Activated naive CD4-positive, alpha-beta T cell treated with anti-CD3 and anti-CD28 coated beads, Interleukin-2, amount 50 U/mL, for 16 hours (primary cell): ENCODE results near the gene COL10A1.

Source experiments
- DNase-seq: peaks from one replicate; pipeline ENCODE4 v3.0.0-alpha.2; 2020

The COL10A1 gene

DNA sequence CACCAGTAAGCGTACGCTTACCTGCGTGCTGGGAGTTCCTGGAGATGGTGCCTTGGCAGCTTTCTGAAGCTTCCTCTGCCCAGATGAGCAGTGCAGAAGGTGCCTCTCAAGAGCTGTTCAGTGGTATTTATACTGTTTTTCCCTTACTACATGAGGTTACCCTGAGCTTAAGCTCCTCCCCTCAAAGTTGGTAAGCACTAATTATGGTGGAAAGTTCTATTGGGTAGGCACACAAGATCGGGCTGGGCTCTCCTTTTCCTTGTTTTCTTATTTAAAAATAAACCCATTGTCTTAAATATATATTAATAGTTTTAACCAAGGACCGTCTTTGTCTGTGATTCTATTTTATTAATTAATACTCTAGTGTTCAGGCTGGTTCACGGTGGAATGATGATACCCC is at the start of gene COL10A1:
COL10A1 (minus strand) TSS at position 101 of the 400 bp plus-strand sequence. CDS start 640 bp downstream, outside the sequence.
- no peak for DNase-seq

GRCh38 chr6:116175344-116175743 is 49.4 kb upstream of the COL10A1 start:
- DNase-seq = no peak

DNA sequence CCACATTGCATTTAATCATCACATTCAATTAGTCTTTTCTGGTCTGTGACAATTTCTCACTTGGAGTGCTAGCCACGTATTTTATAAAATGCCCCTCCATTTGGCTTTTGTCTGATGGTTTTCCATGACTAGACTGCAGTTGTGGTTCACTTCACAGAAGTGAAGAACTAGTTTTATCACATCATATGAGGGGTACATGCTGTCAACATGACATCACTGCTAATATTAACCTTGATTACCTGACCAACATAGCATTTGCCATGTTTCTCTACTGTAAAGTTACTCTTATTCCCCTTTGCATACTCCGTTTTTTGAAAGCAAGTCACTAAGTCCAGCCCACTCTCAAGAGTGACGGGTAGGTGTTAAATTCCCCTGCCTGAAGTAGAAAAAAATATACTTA is 48.0 kb upstream of the COL10A1 start:
- DNase-seq = no peak

- no peak for DNase-seq
Observed at GRCh38 chr6:116170358-116171057, 44.6 kb upstream of the COL10A1 start.

GRCh38 chr6:116169880-116170279 is 43.9 kb upstream of the COL10A1 start:
- no peak for DNase-seq

DNA sequence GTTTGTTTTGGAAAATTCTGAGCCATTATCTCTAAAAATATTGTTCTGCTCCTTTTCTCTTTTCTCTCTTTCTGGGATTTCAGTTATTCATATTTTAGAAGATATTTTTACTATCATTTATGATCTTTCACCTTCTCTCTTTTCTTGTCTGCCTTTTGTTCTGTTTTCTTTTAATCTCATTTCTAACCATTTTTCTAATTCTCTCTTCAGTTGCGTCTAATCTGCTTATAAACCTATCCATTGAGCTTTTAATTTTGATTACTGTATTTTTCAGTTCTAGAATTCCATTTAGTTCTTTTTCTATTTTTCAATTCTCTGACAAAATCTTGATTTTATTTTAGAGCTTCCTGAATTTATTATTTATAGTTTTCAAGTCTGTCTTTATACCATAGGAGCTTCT is 42.2 kb upstream of the COL10A1 start:
- no peak for DNase-seq

- no peak for DNase-seq
Observed at GRCh38 chr6:116166369-116166768, 40.4 kb upstream of the COL10A1 start.

DNA sequence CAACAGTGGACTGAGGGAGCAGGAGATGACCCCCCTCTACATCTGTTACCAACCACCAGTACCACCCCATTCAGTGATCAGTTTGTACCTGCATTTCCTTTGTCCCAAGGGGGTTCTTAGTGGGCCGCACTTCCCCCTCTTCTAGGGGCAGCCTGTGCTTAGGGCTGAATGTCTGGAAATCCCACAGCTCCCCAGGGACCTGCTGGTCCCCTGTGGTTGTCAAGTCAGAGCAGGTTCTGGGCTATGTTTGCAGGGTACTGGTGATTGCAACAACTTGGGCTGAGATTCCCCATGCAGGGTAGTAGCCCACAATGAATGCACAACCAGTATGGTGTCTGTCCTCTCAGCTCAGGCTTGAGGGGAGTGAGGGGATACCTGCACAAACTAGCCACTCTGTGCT is 39.7 kb upstream of the COL10A1 start:
- no peak for DNase-seq

GRCh38 chr6:116159782-116160524 is 34.0 kb upstream of the COL10A1 start:
- no peak for DNase-seq

- no peak for DNase-seq
Observed at GRCh38 chr6:116158641-116159040, 32.7 kb upstream of the COL10A1 start.

DNA sequence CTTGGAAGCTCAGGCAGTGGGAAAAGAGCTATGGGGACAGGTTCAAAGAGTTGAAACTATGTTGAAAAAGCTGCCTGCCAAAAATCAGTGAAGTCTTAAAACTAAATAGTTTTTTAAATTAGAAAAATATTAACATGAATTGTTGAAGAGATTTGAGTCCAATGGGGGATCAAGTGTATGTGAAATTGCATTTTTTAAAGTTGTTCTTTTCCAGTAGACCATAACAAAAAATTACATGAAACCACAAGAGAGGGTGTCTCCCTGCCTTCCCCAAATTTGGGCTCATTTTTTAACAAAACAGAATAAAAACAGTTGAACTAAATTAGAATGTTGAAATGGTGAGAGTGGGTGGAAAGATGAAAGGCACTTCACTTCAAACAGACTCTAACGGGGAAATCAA is 31.5 kb upstream of the COL10A1 start:
- DNase-seq = no peak

- DNase-seq = no peak
Observed at GRCh38 chr6:116156405-116157326, 30.7 kb upstream of the COL10A1 start.

DNA sequence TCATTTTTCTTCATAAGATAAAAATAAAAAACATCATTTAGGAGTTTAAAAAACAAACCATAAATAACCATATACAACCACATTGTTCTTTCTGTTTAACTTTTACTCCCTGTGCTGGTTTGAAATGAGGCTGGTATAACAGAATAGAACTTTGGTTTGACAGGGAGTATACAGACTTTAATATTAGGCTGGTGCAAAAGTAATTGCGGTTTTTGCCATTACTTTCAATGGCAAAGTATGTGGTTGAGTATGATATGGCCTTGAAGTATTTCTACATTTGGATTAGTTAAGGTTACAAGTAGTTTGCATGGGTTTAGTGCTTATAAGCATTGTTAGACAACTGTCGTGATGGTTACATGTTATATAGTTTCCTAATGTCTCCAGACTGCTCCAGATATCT is 29.0 kb upstream of the COL10A1 start:
- no peak for DNase-seq

DNA sequence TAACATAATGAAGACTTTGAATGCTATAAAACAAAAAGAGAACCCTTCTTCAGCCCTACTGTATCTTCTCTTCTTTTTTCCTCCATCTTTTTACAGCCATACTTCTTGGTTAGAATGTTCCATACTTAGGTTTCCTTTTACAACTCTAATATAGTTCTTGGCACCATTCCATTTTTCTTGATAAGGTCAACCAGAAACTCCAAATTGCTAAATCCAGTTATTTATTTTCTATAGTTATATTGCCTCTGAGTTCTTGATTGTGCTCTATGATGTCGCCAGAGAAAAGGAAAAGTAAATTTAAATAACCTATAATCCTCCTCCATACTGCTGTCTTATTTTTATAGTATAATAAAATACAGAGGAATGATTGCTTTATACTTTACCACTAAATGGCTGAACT is 26.7 kb upstream of the COL10A1 start:
- no peak for DNase-seq

GRCh38 chr6:116145803-116146675 is 20.1 kb upstream of the COL10A1 start:
- DNase-seq = no peak

GRCh38 chr6:116144605-116145004 is 18.7 kb upstream of the COL10A1 start:
- DNase-seq = no peak

DNA sequence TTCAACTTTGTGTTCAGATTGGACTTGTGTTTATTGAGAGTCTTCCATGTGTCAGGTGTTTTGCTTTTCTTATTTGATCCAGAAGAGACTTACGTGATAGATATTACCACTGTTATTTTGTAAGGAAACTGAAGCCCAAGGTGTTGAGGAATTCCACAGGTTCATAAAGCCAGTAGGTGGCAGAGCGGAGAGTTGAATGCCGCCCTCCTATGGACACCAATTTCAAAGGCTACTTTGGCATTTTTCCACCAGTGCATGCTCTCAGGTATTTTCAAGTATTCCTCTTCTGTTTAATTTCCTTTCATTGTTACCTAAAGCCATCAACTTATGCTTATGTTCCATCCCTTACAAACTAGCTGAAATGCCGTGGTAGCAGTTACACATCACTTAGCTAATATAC is 14.0 kb upstream of the COL10A1 start:
- DNase-seq = no peak

DNA sequence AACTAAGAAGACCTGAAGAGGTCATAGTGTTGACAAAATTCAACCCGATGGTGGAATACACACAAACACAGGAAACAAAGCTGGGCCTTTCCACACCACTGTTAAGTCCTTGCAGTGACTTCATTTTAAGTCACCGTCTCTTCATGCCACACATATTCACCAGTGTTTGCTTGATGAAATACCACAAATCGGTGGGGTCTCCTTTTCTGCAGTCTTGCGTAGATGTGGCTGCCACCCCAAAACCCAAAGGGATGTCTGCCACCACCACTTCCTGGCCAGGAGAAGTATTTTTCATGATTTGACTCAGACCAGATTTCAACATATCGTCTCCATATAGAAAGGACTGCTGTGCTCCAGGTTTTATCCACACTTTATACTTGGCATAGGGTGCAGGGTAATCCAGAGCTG is 11.0 kb upstream of the COL10A1 start:
- DNase-seq = no peak

DNA sequence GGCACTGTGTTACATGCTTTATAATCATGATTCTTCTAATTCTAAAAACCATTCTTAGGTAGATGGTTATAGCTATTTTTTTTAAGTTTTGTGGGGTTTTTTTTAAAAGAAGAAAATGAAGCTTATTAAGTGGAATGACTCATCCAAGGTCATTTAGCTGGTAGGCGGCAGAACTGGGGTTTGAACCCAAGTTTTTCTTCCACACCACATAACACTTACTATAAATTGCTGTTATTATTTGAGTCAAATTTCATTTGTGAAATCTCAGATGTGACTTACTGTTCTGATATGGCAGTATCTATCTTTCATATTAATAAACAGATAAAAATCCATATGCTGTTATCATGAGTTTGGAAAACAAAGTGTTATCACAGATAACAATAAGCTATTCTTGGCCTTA is 10.4 kb upstream of the COL10A1 start:
- no peak for DNase-seq

- DNase-seq = no peak
Observed at GRCh38 chr6:116133453-116133852, 7.5 kb upstream of the COL10A1 start.

GRCh38 chr6:116127771-116128493 is 2.0 kb upstream of the COL10A1 start:
- no peak for DNase-seq

GRCh38 chr6:116120430-116120829 is 5.5 kb downstream of the COL10A1 start:
- no peak for DNase-seq
